ENCODE data around the gene METAP1D. TPM values are rescaled to one million over a fixed set of nuclear protein-coding genes. Genes with fewer than 3 reads are reported as not detected.
"Not testable (repeated sequence)": the region's sequence is repeated elsewhere in the genome, so short reads cannot be mapped to it uniquely, and the experiment has no call there.

Gene METAP1D
- total RNA-seq, 1 donor from 2014 or later, result 8.3 TPM

- Mint-ChIP-seq H3K27ac (no peak overlapping the region), H3K9me3 (ENCODE audit: low read depth) (no peaks in the 10 kb centered on the region), H3K27me3 (peaks cover 5% of the 10 kb centered on the region), H3K36me3 (ENCODE audit: insufficient read depth) (no peaks in the 10 kb centered on the region), H3K4me1 (ENCODE audit: low read depth) (no peaks in the 10 kb centered on the region), H3K4me3 (ENCODE audit: low read depth) (no peak overlapping the region)
- TF ChIP-seq CTCF (IDR thresholded peaks at IDR 0.05; ENCODE audit: unreplicated experiment), result no peak
- DNase-seq (ENCODE audit: low spot score, unreplicated experiment), result no peak
Measured at GRCh38 chr2:172053486-172053885, 53.7 kb downstream of the METAP1D start.

GRCh38 chr2:172056293-172056692, 56.5 kb downstream of the METAP1D start:
- Mint-ChIP-seq H3K9me3 (ENCODE audit: low read depth) (no peaks in the 10 kb centered on the region), H3K27ac (no peak overlapping the region), H3K4me3 (ENCODE audit: low read depth) (no peak overlapping the region), H3K4me1 (ENCODE audit: low read depth) (no peaks in the 10 kb centered on the region), H3K36me3 (ENCODE audit: insufficient read depth) (no peaks in the 10 kb centered on the region), H3K27me3 (peaks cover 2% of the 10 kb centered on the region)
- no peak for TF ChIP-seq CTCF (IDR thresholded peaks at IDR 0.05; ENCODE audit: unreplicated experiment)
- DNase-seq (ENCODE audit: low spot score, unreplicated experiment), result no peak

- Mint-ChIP-seq H3K36me3 (ENCODE audit: insufficient read depth) (no peaks in the 10 kb centered on the region), H3K9me3 (ENCODE audit: low read depth) (no peaks in the 10 kb centered on the region), H3K4me1 (ENCODE audit: low read depth) (no peaks in the 10 kb centered on the region)
Measured at GRCh38 chr2:172058660-172059059, 58.9 kb downstream of the METAP1D start.

GRCh38 chr2:172060118-172060517, 60.4 kb downstream of the METAP1D start:
- H3K36me3 Mint-ChIP-seq (ENCODE audit: insufficient read depth); DNase-seq (ENCODE audit: low spot score, unreplicated experiment); H3K27ac Mint-ChIP-seq; H3K9me3 Mint-ChIP-seq (ENCODE audit: low read depth); H3K4me1 Mint-ChIP-seq (ENCODE audit: low read depth); H3K4me3 Mint-ChIP-seq (ENCODE audit: low read depth): not testable (repeated sequence)
- H3K27me3 Mint-ChIP-seq, result peaks cover 21% of the 10 kb centered on the region

More at GRCh38 chr2:172058660-172059059, 58.9 kb downstream of the METAP1D start:
- no peak for DNase-seq (ENCODE audit: low spot score, unreplicated experiment)
- no peak for TF ChIP-seq CTCF (IDR thresholded peaks at IDR 0.05; ENCODE audit: unreplicated experiment)
- H3K27me3 Mint-ChIP-seq, result peaks cover 16% of the 10 kb centered on the region
- no peak overlapping the region for H3K4me3 Mint-ChIP-seq (ENCODE audit: low read depth)
- H3K27ac Mint-ChIP-seq, result no peak overlapping the region

GRCh38 chr2:172062402-172063004, 62.8 kb downstream of the METAP1D start:
- peaks cover 4% of the 10 kb centered on the region for H3K4me1 Mint-ChIP-seq (ENCODE audit: low read depth)
- TF ChIP-seq CTCF (IDR thresholded peaks at IDR 0.05; ENCODE audit: unreplicated experiment), result no peak
- no peak overlapping the region for H3K4me3 Mint-ChIP-seq (ENCODE audit: low read depth)
- H3K36me3 Mint-ChIP-seq (ENCODE audit: insufficient read depth), result peaks cover 2% of the 10 kb centered on the region
- no peaks in the 10 kb centered on the region for H3K9me3 Mint-ChIP-seq (ENCODE audit: low read depth)
- no peak overlapping the region for H3K27ac Mint-ChIP-seq
- peaks cover 19% of the 10 kb centered on the region for H3K27me3 Mint-ChIP-seq
- no peak for DNase-seq (ENCODE audit: low spot score, unreplicated experiment)

- peaks cover 4% of the 10 kb centered on the region for H3K4me1 Mint-ChIP-seq (ENCODE audit: low read depth)
- H3K36me3 Mint-ChIP-seq (ENCODE audit: insufficient read depth), result peaks cover 2% of the 10 kb centered on the region
- H3K4me3 Mint-ChIP-seq (ENCODE audit: low read depth), result no peak overlapping the region
- no peaks in the 10 kb centered on the region for H3K9me3 Mint-ChIP-seq (ENCODE audit: low read depth)
- no peak overlapping the region for H3K27ac Mint-ChIP-seq
- TF ChIP-seq CTCF (IDR thresholded peaks at IDR 0.05; ENCODE audit: unreplicated experiment), result no peak
- DNase-seq (ENCODE audit: low spot score, unreplicated experiment), result no peak
- peaks cover 19% of the 10 kb centered on the region for H3K27me3 Mint-ChIP-seq
Measured at GRCh38 chr2:172063446-172063845, 63.7 kb downstream of the METAP1D start.

All from progenitor cell of endocrine pancreas (in vitro differentiated cells).